Measurements from ENCODE around the gene DDX31.

GRCh38 chr9:132609829-132610228 lies 60.0 kb downstream of the DDX31 start:
- TF ChIP-seq POLR2AphosphoS5 (IDR thresholded peaks at IDR 0.05; ENCODE audit: low read depth) (no peak), GABPA (IDR thresholded peaks at IDR 0.05; ENCODE audit: low read depth) (no peak), SPI1 (IDR thresholded peaks at IDR 0.05; ENCODE audit: borderline replicate concordance, low read depth) (no peak)
- TF ChIP-seq, protein P1, sequence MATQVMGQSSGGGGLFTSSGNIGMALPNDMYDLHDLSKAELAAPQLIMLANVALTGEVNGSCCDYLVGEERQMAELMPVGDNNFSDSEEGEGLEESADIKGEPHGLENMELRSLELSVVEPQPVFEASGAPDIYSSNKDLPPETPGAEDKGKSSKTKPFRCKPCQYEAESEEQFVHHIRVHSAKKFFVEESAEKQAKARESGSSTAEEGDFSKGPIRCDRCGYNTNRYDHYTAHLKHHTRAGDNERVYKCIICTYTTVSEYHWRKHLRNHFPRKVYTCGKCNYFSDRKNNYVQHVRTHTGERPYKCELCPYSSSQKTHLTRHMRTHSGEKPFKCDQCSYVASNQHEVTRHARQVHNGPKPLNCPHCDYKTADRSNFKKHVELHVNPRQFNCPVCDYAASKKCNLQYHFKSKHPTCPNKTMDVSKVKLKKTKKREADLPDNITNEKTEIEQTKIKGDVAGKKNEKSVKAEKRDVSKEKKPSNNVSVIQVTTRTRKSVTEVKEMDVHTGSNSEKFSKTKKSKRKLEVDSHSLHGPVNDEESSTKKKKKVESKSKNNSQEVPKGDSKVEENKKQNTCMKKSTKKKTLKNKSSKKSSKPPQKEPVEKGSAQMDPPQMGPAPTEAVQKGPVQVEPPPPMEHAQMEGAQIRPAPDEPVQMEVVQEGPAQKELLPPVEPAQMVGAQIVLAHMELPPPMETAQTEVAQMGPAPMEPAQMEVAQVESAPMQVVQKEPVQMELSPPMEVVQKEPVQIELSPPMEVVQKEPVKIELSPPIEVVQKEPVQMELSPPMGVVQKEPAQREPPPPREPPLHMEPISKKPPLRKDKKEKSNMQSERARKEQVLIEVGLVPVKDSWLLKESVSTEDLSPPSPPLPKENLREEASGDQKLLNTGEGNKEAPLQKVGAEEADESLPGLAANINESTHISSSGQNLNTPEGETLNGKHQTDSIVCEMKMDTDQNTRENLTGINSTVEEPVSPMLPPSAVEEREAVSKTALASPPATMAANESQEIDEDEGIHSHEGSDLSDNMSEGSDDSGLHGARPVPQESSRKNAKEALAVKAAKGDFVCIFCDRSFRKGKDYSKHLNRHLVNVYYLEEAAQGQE (IDR thresholded peaks at IDR 0.05; ENCODE audit: insufficient replicate concordance, low read depth): no peak
- TF ChIP-seq, protein P2, sequence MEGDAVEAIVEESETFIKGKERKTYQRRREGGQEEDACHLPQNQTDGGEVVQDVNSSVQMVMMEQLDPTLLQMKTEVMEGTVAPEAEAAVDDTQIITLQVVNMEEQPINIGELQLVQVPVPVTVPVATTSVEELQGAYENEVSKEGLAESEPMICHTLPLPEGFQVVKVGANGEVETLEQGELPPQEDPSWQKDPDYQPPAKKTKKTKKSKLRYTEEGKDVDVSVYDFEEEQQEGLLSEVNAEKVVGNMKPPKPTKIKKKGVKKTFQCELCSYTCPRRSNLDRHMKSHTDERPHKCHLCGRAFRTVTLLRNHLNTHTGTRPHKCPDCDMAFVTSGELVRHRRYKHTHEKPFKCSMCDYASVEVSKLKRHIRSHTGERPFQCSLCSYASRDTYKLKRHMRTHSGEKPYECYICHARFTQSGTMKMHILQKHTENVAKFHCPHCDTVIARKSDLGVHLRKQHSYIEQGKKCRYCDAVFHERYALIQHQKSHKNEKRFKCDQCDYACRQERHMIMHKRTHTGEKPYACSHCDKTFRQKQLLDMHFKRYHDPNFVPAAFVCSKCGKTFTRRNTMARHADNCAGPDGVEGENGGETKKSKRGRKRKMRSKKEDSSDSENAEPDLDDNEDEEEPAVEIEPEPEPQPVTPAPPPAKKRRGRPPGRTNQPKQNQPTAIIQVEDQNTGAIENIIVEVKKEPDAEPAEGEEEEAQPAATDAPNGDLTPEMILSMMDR (IDR thresholded peaks at IDR 0.05; ENCODE audit: insufficient read depth, low read length): no peak
